CD14-positive monocyte (primary cell): ENCODE data around the gene OR10K1. TPM values are rescaled to one million over a fixed set of nuclear protein-coding genes. Genes with fewer than 3 reads are reported as not detected.

Source experiments
- DNase-seq, 3 donors: peaks; one replicate each; pipeline ENCODE4 v3.0.0-alpha.2; 2011 to 2022
- H2AFZ ChIP-seq: 2 replicates; pipeline ENCODE4 v1.6.0; 2012; ENCODE audit warnings: mild to moderate bottlenecking, low read depth, low read length, inconsistent platforms; ENCODE audit not compliant: insufficient read depth, poor library complexity, severe bottlenecking
- H3K27ac ChIP-seq, 2 donors: 1 replicate in 1 of 2; 2 replicates in 1 of 2; pipeline ENCODE4 v1.5.1; 2012 to 2013; ENCODE audit warnings: low read length in 2 of 2, control low read depth in 1 of 2, inconsistent platforms in 1 of 2, low read depth in 1 of 2, mild to moderate bottlenecking in 1 of 2
- H3K27me3 ChIP-seq, 2 donors: one replicate each; pipeline versions ENCODE4 v1.6.0 to v1.6.1; 2011 to 2013; ENCODE audit warnings: low read length in 2 of 2; ENCODE audit not compliant: control insufficient read depth in 2 of 2, insufficient read depth in 2 of 2
- H3K36me3 ChIP-seq, 2 donors: replicated peaks in 1 of 2; 1 replicate in 1 of 2; 2 replicates in 1 of 2; pipeline versions ENCODE4 v1.5.1 to v1.6.1; 2012 to 2013; ENCODE audit warnings: low read length in 2 of 2, control low read depth in 1 of 2, inconsistent platforms in 1 of 2, mild to moderate bottlenecking in 1 of 2; ENCODE audit not compliant: insufficient read depth in 2 of 2, control insufficient read depth in 1 of 2
- H3K4me1 ChIP-seq, 2 donors: 1 replicate in 1 of 2; 2 replicates in 1 of 2; pipeline versions ENCODE4 v1.5.1 to v1.6.1; 2012 to 2013; ENCODE audit warnings: low read length in 2 of 2, control low read depth in 1 of 2, inconsistent platforms in 1 of 2, mild to moderate bottlenecking in 1 of 2, moderate library complexity in 1 of 2; ENCODE audit not compliant: insufficient read depth in 2 of 2, control insufficient read depth in 1 of 2
- H3K4me2 ChIP-seq: replicated peaks from 2 replicates; pipeline ENCODE3; 2012; ENCODE audit warnings: low read length, moderate library complexity, mild to moderate bottlenecking; ENCODE audit not compliant: poor library complexity, severe bottlenecking; ENCODE audit errors: extremely low read depth
- H3K4me3 ChIP-seq, 3 experiments: fragments of 200-600 bp in 1 of 3; sonication (generic) in 1 of 3; replicated peaks in 1 of 3; 1 replicate in 2 of 3; 2 replicates in 1 of 3; pipeline ENCODE4 v1.5.1; 2011 to 2013; ENCODE audit warnings: low read length in 3 of 3, mild to moderate bottlenecking in 3 of 3, control low read depth in 2 of 3, low read depth in 2 of 3, inconsistent platforms in 1 of 3, moderate library complexity in 1 of 3
- H3K79me2 ChIP-seq: 2 replicates; pipeline ENCODE4 v1.6.0; 2012; ENCODE audit warnings: mild to moderate bottlenecking, control low read depth, inconsistent platforms, low read length, moderate library complexity; ENCODE audit not compliant: insufficient read depth
- H3K9ac ChIP-seq: 2 replicates; pipeline ENCODE4 v1.6.0; 2017; ENCODE audit warnings: low read length, mild to moderate bottlenecking; ENCODE audit not compliant: insufficient read depth, poor library complexity, severe bottlenecking
- H3K9me3 ChIP-seq, 2 donors: replicated peaks in 1 of 2; 1 replicate in 1 of 2; 2 replicates in 1 of 2; pipeline versions ENCODE4 v1.5.1 to v1.6.1; 2012 to 2013; ENCODE audit warnings: low read length in 2 of 2, control low read depth in 1 of 2; ENCODE audit not compliant: control insufficient read depth in 1 of 2, insufficient read depth in 1 of 2
- H4K20me1 ChIP-seq: 2 replicates; pipeline ENCODE4 v1.6.0; 2012; ENCODE audit warnings: mild to moderate bottlenecking, low read length, control low read depth, moderate library complexity; ENCODE audit not compliant: insufficient read depth
- H3K27ac Mint-ChIP-seq, 7 donors: one replicate each; pipeline ENCODE4 v1.8.0; 2020; ENCODE audit warnings: mild to moderate bottlenecking in 7 of 7, mixed read lengths in 7 of 7, moderate library complexity in 6 of 7, inconsistent platforms in 2 of 7
- H3K27me3 Mint-ChIP-seq, 3 donors: one replicate each; pipeline ENCODE4 v1.8.0; 2021 to 2022; ENCODE audit warnings: low read depth in 3 of 3, mild to moderate bottlenecking in 3 of 3, mixed read lengths in 3 of 3, moderate library complexity in 3 of 3, inconsistent platforms in 1 of 3
- H3K36me3 Mint-ChIP-seq, 2 donors: one replicate each; pipeline ENCODE4 v1.8.0; 2020; ENCODE audit warnings: mixed read lengths in 2 of 2, inconsistent platforms in 1 of 2, mild to moderate bottlenecking in 1 of 2
- H3K4me1 Mint-ChIP-seq: one replicate; pipeline ENCODE4 v1.8.0; 2020; ENCODE audit warnings: mild to moderate bottlenecking, mixed read lengths
- H3K4me3 Mint-ChIP-seq, 2 donors: one replicate each; pipeline ENCODE4 v1.8.0; 2020; ENCODE audit warnings: mild to moderate bottlenecking in 2 of 2, mixed read lengths in 2 of 2, moderate library complexity in 1 of 2
- H3K9me3 Mint-ChIP-seq, 7 donors: one replicate each; pipeline ENCODE4 v1.8.0; 2020 to 2022; ENCODE audit warnings: mixed read lengths in 7 of 7, mild to moderate bottlenecking in 6 of 7, moderate library complexity in 6 of 7, inconsistent platforms in 2 of 7
- CTCF ChIP-seq: fragments of 200-600 bp; IDR thresholded peaks from one replicate; pipeline ENCODE4 v1.8.0; 2022; ENCODE audit warnings: antibody characterized with exemption, mild to moderate bottlenecking
- WGBS: methylation state at CpG from one replicate; pipeline ENCODE4 v1.1.5; 2013; ENCODE audit warnings: missing lambda C conversion rate; ENCODE audit not compliant: insufficient coverage; 5-methylcytosine and 5-hydroxymethylcytosine counted together
- intact Hi-C, 2 donors: fragments of 100-400 bp; cut with micrococcal nuclease; formaldehyde crosslinking; loops; one replicate each; pipeline versions ENCODE4 v1.15.0 to v1.15.1; 2023
- polyA plus RNA-seq, 3 donors: library from polyadenylated mRNA; depleted of rRNA in 1 of 3; unstranded in 2 of 3; stranded (reverse) in 1 of 3; fragments of 300-500 nt in 2 of 3; fragments of >200 nt in 1 of 3; fragmentation: Illumina TruSeq in 2 of 3; gene quantifications; 1 replicate in 2 of 3; 2 replicates in 1 of 3; pipeline ENCODE4 v1.2.3, GENCODE V29; 2012 to 2021

The OR10K1 gene
- polyA plus RNA-seq, 3 donors = not detected

GRCh38 chr1:158485455-158485854 is 23.8 kb downstream of the OR10K1 start:
- Histone ChIP-seq H4K20me1 (no peaks in the 10 kb centered on the region), H3K27me3 (peaks cover 0 to 2% of the 10 kb centered on the region in 2 donors), H3K4me1 (no peaks in the 10 kb centered on the region), H2AFZ (no peak overlapping the region), H3K36me3 (no peaks in the 10 kb centered on the region), H3K27ac (no peak overlapping the region), H3K4me2 (no peak overlapping the region), H3K9me3 (no peaks in the 10 kb centered on the region), H3K9ac (no peak overlapping the region), H3K4me3 (no peak overlapping the region), H3K79me2 (no peaks in the 10 kb centered on the region)
- Mint-ChIP-seq H3K9me3 (peaks cover 0 to 3% (median under 1%) of the 10 kb centered on the region in 7 donors), H3K4me3 (no peak overlapping the region), H3K27ac (no peak overlapping the region), H3K4me1 (no peaks in the 10 kb centered on the region), H3K36me3 (no peaks in the 10 kb centered on the region), H3K27me3 (peaks cover 0 to 7% (median 2%) of the 10 kb centered on the region in 3 donors)
- TF ChIP-seq CTCF = no peak
- no peak for DNase-seq
- WGBS = no CpG with 5 or more reads among the region's 2 CpGs
- intact Hi-C loops = no loop called here

GRCh38 chr1:158491316-158491715 is 29.7 kb downstream of the OR10K1 start:
- peaks cover 0 to 3% (median 2%) of the 10 kb centered on the region in 3 donors for H3K27me3 Mint-ChIP-seq
- intact Hi-C loops = loop anchor here in 1 of 2 donors (10.0 kb wide), 1 partner anchor 287 kb away; no protein-coding TSS in a partner anchor

More at GRCh38 chr1:158491316-158491715, 29.7 kb downstream of the OR10K1 start:
- Mint-ChIP-seq H3K9me3 (no peaks in the 10 kb centered on the region), H3K4me3 (no peak overlapping the region), H3K4me1 (peaks cover 2% of the 10 kb centered on the region), H3K27ac (no peak overlapping the region), H3K36me3 (no peaks in the 10 kb centered on the region)
- Histone ChIP-seq H3K9ac (no peak overlapping the region), H3K9me3 (no peaks in the 10 kb centered on the region), H4K20me1 (no peaks in the 10 kb centered on the region), H3K79me2 (no peaks in the 10 kb centered on the region), H3K27ac (no peak overlapping the region), H3K4me1 (no peaks in the 10 kb centered on the region), H3K36me3 (no peaks in the 10 kb centered on the region), H3K27me3 (no peaks in the 10 kb centered on the region), H2AFZ (no peak overlapping the region), H3K4me2 (no peak overlapping the region), H3K4me3 (no peak overlapping the region)
- WGBS = no CpG with 5 or more reads among the region's 3 CpGs
- TF ChIP-seq CTCF = no peak
- DNase-seq = no peak
